HepG2 (cell line): Measurements from ENCODE around the gene ANO3. TPM values are rescaled to one million over a fixed set of nuclear protein-coding genes. Genes with fewer than 3 reads are reported as not detected.

Experiments used
- ATAC-seq: fragments of 200-7000 bp; cut with Tn5 transposase; 3 replicates; pipeline ENCODE4 v1.9.1; 2020; ENCODE audit warnings: mild to moderate bottlenecking, moderate library complexity
- BruUV-seq: library from RNA; stranded (reverse); fragments of 400-500 nt; replicated peaks from 2 replicates; lab custom pipeline; 2021; lab: Mats Ljungman, UMichigan
- CTCF ChIA-PET: fragments of 300-600 bp; formaldehyde crosslinking; extraction: SDS; loops from one replicate; lab custom pipeline; 2021; ENCODE audit warnings: low total read pairs, inconsistent platforms, low intra/inter-chr PET ratio; lab: Yijun Ruan, JAX
- POLR2A ChIA-PET: fragments of 350-600 bp; sonication (Branson Sonifier 250); formaldehyde crosslinking; loops from one replicate; lab custom pipeline; 2020; ENCODE audit warnings: antibody characterized with exemption, inconsistent platforms; lab: Yijun Ruan, JAX
- DNase-seq: peaks from one replicate; pipeline ENCODE4 v3.0.0-alpha.2; 2015; ENCODE audit warnings: low spot score
- FAIRE-seq: peaks from 3 replicates; lab custom pipeline; 2011; peaks lifted over from hg19 to GRCh38; lab: Jason Lieb, UNC
- H2AFZ ChIP-seq: one replicate; pipeline ENCODE4 v1.6.1; 2011; ENCODE audit warnings: low read length, inconsistent platforms
- H3K27ac ChIP-seq: fragments of 300-600 bp; 3 replicates; pipeline ENCODE4 v1.8.0; 2011; ENCODE audit warnings: mixed run types, mild to moderate bottlenecking, mixed read lengths, low read length, inconsistent platforms; ENCODE audit not compliant: insufficient read depth; ENCODE audit errors: extremely low read length
- H3K27me3 ChIP-seq, 2 experiments: fragments of 200-600 bp in 1 of 2; 2 replicates in 1 of 2; 3 replicates in 1 of 2; pipeline versions ENCODE4 v1.6.0 to v1.8.0; 2011; ENCODE audit warnings: low read length in 2 of 2, mild to moderate bottlenecking in 2 of 2, moderate library complexity in 2 of 2, inconsistent platforms in 1 of 2; ENCODE audit not compliant: insufficient read depth in 2 of 2, control insufficient read depth in 1 of 2
- H3K36me3 ChIP-seq, 2 experiments: fragments of 200-600 bp in 1 of 2; replicated peaks in 1 of 2; 2 replicates in 1 of 2; 3 replicates in 1 of 2; pipeline versions ENCODE4 v1.5.1 to v1.8.0; 2011; ENCODE audit warnings: low read length in 2 of 2, inconsistent platforms in 1 of 2; ENCODE audit not compliant: insufficient read depth in 2 of 2, control insufficient read depth in 1 of 2
- H3K4me1 ChIP-seq: 2 replicates; pipeline ENCODE4 v1.5.1; 2012; ENCODE audit warnings: low read length, inconsistent platforms; ENCODE audit not compliant: insufficient read depth
- H3K4me2 ChIP-seq: 2 replicates; pipeline ENCODE4 v1.6.0; 2011; ENCODE audit warnings: low read depth, low read length, inconsistent platforms
- H3K4me3 ChIP-seq, 3 experiments: fragments of 200-600 bp in 1 of 3; sonication (generic), shearing (Covaris generic) in 1 of 3; replicated peaks in 1 of 3; 2 replicates each; pipeline ENCODE4 v1.5.1; 2011 to 2016; ENCODE audit warnings: low read length in 3 of 3, inconsistent platforms in 2 of 3, low read depth in 2 of 3, mild to moderate bottlenecking in 2 of 3, control low read depth in 1 of 3, mixed read lengths in 1 of 3; ENCODE audit not compliant: insufficient read depth in 1 of 3
- H3K79me2 ChIP-seq: one replicate; pipeline ENCODE4 v1.6.1; 2011; ENCODE audit warnings: low read length, inconsistent platforms; ENCODE audit not compliant: insufficient read depth
- H3K9ac ChIP-seq: 2 replicates; pipeline ENCODE4 v1.6.0; 2011; ENCODE audit warnings: mild to moderate bottlenecking, low read depth, low read length, inconsistent platforms; ENCODE audit not compliant: insufficient read depth
- H3K9me3 ChIP-seq: 2 replicates; pipeline ENCODE4 v1.5.1; 2012; ENCODE audit warnings: mild to moderate bottlenecking, low read length
- H4K20me1 ChIP-seq: 2 replicates; pipeline ENCODE4 v1.6.0; 2011; ENCODE audit warnings: inconsistent platforms, mild to moderate bottlenecking, low read length, moderate library complexity; ENCODE audit not compliant: insufficient read depth
- ARID4A ChIP-seq: sonication (generic); formaldehyde crosslinking; IDR thresholded peaks from 2 replicates; pipeline ENCODE4 v1.5.0; 2020; ENCODE audit warnings: mild to moderate bottlenecking, missing genetic modification reagents, borderline replicate concordance
- MLX ChIP-seq: IDR thresholded peaks from 2 replicates; pipeline ENCODE4 v1.6.1; 2016
- PATZ1 ChIP-seq: sonication (generic); formaldehyde crosslinking; IDR thresholded peaks from 2 replicates; pipeline ENCODE4 v1.4.0; 2020; ENCODE audit warnings: missing genetic modification reagents
- SIX4 ChIP-seq: sonication (generic); formaldehyde crosslinking; IDR thresholded peaks from 2 replicates; pipeline ENCODE4 v1.4.0; 2020; ENCODE audit warnings: missing genetic modification reagents
- SRSF1 ChIP-seq: fragments of 200-400 bp; formaldehyde crosslinking; optimal IDR thresholded peaks from 2 replicates; pipeline ENCODE3; 2017; ENCODE audit warnings: mild to moderate bottlenecking, low read depth, low read length, moderate library complexity
- ZFX ChIP-seq: sonication (generic); formaldehyde crosslinking; IDR thresholded peaks from 2 replicates; pipeline ENCODE4 v1.4.0; 2020; ENCODE audit warnings: mild to moderate bottlenecking, low read depth, missing genetic modification reagents, moderate library complexity
- ZNF20 ChIP-seq: sonication (generic); formaldehyde crosslinking; IDR thresholded peaks from 2 replicates; pipeline ENCODE4 v1.4.0; 2020; ENCODE audit warnings: mild to moderate bottlenecking, moderate library complexity, missing genetic modification reagents
- ZNF703 ChIP-seq: sonication (generic); formaldehyde crosslinking; IDR thresholded peaks from 2 replicates; pipeline ENCODE4 v1.5.1; 2020; ENCODE audit warnings: missing genetic modification reagents, mild to moderate bottlenecking, moderate library complexity, borderline replicate concordance
- in situ Hi-C: cut with HindIII; loops from 2 replicates; pipeline ENCODE4 v1.10.0; 2017; ENCODE audit warnings: low pct_unique_long_range_greater_than_20kb; ENCODE audit not compliant: extremely low pct_ligation_motif_present
- intact Hi-C: fragments of 100-400 bp; cut with micrococcal nuclease; formaldehyde crosslinking; loops from one replicate; pipeline ENCODE4 v1.10.0; 2022; ENCODE audit not compliant: unreplicated experiment
- polyA plus RNA-seq, 8 experiments: library from polyadenylated mRNA; depleted of rRNA in 3 of 8; stranded (reverse) in 7 of 8; unstranded in 1 of 8; fragments of >200 nt; fragmentation: Illumina TruSeq in 4 of 8; extraction: Trizol in 4 of 8; gene quantifications; 2 replicates each; pipeline versions ENCODE4 v1.2.1 to v1.2.3, GENCODE V29; 2011 to 2016; ENCODE audit warnings: low read depth in 4 of 8, missing spikeins in 1 of 8, mixed read lengths in 1 of 8; ENCODE audit not compliant: insufficient read depth in 1 of 8
- total RNA-seq, 5 experiments: library from RNA; depleted of rRNA; stranded (reverse); fragments of >200 nt; fragmentation: Illumina TruSeq; extraction: Trizol; gene quantifications; 2 replicates each; pipeline ENCODE4 v1.2.3, GENCODE V29; 2016; ENCODE audit warnings: low read depth in 1 of 5
- TF ChIP-seq, protein P1 (sequence below): sonication (generic); formaldehyde crosslinking; IDR thresholded peaks from 2 replicates; pipeline ENCODE4 v1.8.1; 2023; ENCODE audit warnings: mild to moderate bottlenecking, missing genetic modification reagents
- TF ChIP-seq, protein P2 (sequence below): fragments of 450-650 bp; IDR thresholded peaks from 2 replicates; pipeline ENCODE4 v1.6.1; 2017; ENCODE audit warnings: mild to moderate bottlenecking
- TF ChIP-seq, protein P3 (sequence below): sonication (generic); formaldehyde crosslinking; IDR thresholded peaks from 2 replicates; pipeline ENCODE4 v1.4.0; 2020; ENCODE audit warnings: missing genetic modification reagents, mild to moderate bottlenecking, borderline replicate concordance

The ANO3 gene
- total and polyA plus RNA-seq, 2 of the 13 experiments (the other 11 are each of a cell fraction or from before 2014, with no cell fraction given) = 0.17 to 0.44 TPM

DNA sequence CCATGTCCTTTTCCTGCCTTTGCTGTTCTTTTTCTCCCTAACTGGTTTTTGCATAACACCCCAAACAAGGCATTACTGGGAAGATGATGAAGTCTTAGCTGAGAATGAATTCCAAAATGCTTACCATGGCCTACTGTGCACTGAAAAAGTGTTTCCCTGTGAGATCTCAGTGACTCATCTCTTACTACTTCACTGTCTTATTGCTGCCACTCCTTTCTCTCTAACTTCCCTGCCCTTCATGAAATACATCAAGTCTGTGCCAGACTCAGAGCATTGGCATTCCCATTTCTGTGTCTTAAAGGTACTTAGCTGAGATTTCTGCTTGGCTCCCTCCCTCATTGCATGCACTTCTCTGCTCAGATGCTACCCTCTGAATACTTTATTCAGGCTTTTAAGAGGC is 289.2 kb downstream of the ANO3 start:
- ATAC-seq (no peak), DNase-seq (no peak), FAIRE-seq (no peak)
- Histone ChIP-seq H3K9me3 (no peaks in the 10 kb centered on the region), H3K4me2 (no peak overlapping the region), H3K9ac (no peak overlapping the region), H3K4me1 (no peaks in the 10 kb centered on the region), H3K27me3 (no peaks in the 10 kb centered on the region), H3K36me3 (no peaks in the 10 kb centered on the region), H3K27ac (no peak overlapping the region), H2AFZ (no peak overlapping the region), H3K4me3 (no peak overlapping the region), H4K20me1 (no peaks in the 10 kb centered on the region), H3K79me2 (no peaks in the 10 kb centered on the region)
- in situ Hi-C loops = no loop called here
- ChIA-PET POLR2A (no interaction called here), CTCF (no interaction called here)
- no TSS peak for BruUV-seq
- intact Hi-C loops = no loop called here
- TF ChIP-seq, protein P1, sequence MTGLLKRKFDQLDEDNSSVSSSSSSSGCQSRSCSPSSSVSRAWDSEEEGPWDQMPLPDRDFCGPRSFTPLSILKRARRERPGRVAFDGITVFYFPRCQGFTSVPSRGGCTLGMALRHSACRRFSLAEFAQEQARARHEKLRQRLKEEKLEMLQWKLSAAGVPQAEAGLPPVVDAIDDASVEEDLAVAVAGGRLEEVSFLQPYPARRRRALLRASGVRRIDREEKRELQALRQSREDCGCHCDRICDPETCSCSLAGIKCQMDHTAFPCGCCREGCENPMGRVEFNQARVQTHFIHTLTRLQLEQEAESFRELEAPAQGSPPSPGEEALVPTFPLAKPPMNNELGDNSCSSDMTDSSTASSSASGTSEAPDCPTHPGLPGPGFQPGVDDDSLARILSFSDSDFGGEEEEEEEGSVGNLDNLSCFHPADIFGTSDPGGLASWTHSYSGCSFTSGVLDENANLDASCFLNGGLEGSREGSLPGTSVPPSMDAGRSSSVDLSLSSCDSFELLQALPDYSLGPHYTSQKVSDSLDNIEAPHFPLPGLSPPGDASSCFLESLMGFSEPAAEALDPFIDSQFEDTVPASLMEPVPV (CRISPR knock-in tag) = no peak
- TF ChIP-seq PATZ1 (no peak), ZNF703 (no peak), SRSF1 (no peak), ZNF20 (CRISPR knock-in tag) (no peak), MLX (CRISPR knock-in tag) (no peak), SIX4 (no peak), ZFX (CRISPR knock-in tag) (no peak), ARID4A (no peak)
- TF ChIP-seq, protein P2, sequence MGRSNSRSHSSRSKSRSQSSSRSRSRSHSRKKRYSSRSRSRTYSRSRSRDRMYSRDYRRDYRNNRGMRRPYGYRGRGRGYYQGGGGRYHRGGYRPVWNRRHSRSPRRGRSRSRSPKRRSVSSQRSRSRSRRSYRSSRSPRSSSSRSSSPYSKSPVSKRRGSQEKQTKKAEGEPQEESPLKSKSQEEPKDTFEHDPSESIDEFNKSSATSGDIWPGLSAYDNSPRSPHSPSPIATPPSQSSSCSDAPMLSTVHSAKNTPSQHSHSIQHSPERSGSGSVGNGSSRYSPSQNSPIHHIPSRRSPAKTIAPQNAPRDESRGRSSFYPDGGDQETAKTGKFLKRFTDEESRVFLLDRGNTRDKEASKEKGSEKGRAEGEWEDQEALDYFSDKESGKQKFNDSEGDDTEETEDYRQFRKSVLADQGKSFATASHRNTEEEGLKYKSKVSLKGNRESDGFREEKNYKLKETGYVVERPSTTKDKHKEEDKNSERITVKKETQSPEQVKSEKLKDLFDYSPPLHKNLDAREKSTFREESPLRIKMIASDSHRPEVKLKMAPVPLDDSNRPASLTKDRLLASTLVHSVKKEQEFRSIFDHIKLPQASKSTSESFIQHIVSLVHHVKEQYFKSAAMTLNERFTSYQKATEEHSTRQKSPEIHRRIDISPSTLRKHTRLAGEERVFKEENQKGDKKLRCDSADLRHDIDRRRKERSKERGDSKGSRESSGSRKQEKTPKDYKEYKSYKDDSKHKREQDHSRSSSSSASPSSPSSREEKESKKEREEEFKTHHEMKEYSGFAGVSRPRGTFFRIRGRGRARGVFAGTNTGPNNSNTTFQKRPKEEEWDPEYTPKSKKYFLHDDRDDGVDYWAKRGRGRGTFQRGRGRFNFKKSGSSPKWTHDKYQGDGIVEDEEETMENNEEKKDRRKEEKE = no peak
- TF ChIP-seq, protein P3, sequence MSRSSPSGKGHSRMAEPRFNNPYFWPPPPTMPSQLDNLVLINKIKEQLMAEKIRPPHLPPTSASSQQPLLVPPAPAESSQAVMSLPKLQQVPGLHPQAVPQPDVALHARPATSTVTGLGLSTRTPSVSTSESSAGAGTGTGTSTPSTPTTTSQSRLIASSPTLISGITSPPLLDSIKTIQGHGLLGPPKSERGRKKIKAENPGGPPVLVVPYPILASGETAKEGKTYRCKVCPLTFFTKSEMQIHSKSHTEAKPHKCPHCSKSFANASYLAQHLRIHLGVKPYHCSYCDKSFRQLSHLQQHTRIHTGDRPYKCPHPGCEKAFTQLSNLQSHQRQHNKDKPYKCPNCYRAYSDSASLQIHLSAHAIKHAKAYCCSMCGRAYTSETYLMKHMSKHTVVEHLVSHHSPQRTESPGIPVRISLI = no peak
